Activated CD4-positive, alpha-beta T cell treated with anti-CD3 and anti-CD28 coated beads for 24 hours (primary cell): Measurements from ENCODE around the gene NUP133.
"Not testable (repeated sequence)": the region's sequence is repeated elsewhere in the genome, so short reads cannot be mapped to it uniquely, and the experiment has no call there.

Experiments
- DNase-seq, 2 donors: peaks; one replicate each; pipeline ENCODE4 v3.0.0-alpha.2; 2020; ENCODE audit warnings: low read depth in 2 of 2

Gene NUP133

DNA sequence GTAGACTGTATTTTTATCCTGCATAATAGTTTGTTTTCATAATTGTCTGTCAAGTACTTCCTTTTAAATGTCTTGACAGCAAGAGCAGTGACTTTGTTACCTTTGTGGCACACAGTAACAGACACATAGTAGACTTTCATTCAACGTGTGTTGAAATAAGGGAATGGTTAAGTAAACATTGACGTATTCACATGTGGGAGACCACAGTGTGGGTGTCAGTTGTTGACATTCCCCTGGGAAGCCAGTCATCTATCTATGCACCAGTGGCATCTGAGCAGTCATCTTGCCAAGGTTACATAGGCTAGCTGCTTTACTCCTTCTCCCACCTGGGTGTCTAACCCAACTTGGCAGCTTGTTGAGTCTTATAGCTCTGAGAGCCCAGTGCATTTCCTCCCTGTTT is 1.4 kb upstream of the NUP133 start:
- no peak for DNase-seq

DNA sequence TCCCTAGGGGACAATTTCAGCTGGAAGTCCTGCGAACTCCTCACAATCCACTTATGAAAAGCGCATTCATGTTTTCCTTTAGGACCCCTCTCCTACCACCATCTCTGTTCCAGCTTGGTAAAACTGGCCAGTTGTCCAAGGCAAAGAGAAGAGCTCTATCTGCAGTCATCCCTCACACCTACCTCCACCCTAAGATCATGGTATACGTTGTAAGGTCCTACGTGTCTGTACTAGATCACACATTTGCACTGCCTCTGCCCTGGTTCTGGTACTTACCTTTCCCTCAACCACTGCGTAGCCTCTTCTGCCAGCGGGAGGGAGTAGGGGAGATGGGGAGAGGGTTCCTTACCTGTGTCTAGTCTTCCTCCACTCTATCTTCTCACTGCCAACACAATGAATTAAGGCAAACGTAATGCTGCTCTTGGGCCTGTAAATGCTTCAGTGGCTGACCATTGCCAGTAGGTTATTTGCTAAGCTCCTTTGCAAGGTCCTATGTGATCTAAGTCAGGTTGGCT is 739 bp upstream of the NUP133 start:
- DNase-seq, result no peak

DNA sequence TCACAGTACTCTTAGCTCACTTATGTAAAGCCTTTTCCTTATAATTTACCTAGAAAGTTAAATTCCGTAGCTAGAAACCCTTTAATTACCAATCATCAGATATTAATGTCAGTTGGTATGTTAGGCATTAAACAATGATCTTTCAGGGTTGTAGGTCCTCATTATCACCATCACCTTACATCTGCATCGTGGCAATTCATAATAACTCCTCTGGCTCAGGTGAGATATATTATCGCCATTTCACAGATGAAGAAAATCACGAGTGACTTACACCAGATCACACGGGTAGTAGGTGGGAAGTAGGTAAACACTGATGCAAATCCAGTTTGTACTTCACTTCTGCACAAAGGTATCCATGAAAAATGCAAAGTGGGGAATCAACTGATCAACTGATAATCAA is 639 bp downstream of the NUP133 start:
- DNase-seq, result no peak

DNA sequence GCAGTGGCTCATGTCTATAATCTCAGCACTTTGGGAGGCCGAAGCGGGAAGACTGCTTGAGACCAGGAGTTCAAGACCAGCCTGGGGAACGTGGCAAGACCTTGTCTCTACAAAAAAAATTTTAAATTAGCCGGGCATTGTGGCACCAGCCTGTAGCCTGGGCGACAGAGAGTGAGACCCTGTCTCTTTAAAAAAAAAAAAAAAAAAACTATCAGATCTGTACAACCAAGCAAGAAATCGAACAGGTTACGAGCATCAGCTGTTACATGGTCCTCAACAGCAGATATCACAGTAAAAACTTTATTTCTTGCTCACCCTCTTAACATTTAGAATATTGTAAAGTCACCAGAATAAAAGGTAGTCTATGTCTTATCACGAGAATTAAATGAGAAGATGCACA is 1.5 kb downstream of the NUP133 start:
- DNase-seq, result no peak

DNA sequence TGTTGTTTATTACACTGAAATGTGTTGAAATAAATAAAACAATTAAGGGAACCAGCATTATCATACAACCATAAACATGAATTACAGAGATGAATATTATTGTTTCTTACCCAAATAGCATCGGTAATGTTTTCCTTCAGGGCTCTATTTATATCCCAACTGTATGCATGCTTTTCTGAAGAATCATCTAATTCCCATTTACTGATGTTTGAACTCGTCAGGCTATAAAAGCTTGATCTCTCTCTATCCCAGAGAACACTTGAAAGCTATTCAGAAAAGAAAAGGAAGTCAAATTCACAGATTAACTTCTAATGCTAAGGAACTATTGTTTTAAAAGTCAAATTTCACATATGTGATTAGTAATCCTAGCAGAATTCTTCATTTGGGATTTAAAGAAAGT is 12.4 kb downstream of the NUP133 start:
- no peak for DNase-seq

DNA sequence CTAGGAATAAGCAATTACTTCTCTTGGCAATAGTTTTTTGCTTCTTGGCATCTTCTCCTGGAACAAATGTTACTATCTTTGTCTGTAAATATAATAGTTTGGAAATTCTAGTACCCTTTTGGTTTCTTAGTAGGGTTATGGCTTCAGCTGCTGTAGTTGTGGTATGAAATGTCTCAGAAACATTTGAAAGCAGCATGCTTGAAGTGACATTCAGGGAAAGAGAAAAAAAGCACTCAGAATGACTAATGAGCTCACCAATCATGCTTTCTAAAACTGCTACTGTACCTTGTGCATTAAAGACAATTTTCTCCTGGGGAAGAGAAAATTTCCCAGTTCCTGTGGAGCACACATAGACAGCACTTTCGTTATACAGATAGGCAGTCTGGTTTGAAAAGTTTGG is 21.0 kb downstream of the NUP133 start:
- DNase-seq, result no peak

DNA sequence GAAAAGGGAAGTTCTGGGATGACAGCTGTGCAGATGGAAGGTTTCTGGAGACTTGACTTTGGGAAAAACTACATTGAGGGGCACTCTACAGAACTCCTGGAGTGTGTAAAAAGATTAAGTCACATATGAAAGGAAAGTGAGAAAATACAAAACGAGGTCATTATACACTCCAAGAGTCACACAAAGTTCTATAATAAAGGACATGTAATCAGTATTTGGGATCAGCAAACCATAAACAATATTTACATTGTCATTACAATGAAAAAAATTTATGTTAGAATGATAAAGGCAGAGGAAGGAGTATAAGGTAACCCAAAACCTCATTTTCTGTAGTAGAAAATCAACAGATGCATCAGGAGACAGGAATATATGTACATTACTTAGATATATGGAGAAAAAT is 22.8 kb downstream of the NUP133 start:
- no peak for DNase-seq

DNA sequence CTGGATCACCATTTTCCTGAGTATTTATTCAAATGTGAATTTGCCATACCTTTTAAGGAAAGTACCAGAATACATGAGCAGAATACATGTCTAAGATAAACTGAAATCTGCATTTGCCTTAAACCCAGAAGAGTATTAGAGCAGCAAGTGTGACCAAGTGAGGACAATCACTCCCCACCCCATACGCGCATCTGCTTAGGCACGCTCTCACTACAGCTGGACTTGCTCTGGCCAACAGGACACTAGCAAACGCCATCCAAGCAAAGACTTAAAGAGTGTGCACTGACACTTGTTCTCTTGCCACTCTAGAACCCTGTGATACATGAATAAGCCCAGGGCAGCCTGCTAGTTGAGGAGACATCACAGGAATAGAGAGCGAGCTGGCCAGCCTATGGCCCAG is 25.6 kb downstream of the NUP133 start:
- DNase-seq, result no peak

DNA sequence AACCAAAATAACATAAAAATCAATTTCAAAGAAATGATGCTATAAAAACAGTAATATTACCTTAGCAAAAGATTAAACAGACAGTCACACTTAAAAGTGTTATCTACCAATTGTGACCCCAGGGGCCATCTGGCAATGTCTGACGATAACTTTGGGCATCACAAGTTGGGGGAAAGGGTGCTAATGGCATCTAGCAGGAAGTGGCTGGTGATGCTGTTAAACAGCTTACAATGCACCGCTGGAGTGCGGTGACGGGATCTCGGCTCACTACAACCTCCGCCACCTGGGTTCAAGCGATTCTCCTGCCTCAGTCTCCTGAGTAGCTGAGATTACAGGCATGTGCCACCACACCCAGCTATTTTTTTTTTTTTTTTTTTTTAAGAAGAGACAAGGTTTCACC is 27.6 kb downstream of the NUP133 start:
- no peak for DNase-seq

DNA sequence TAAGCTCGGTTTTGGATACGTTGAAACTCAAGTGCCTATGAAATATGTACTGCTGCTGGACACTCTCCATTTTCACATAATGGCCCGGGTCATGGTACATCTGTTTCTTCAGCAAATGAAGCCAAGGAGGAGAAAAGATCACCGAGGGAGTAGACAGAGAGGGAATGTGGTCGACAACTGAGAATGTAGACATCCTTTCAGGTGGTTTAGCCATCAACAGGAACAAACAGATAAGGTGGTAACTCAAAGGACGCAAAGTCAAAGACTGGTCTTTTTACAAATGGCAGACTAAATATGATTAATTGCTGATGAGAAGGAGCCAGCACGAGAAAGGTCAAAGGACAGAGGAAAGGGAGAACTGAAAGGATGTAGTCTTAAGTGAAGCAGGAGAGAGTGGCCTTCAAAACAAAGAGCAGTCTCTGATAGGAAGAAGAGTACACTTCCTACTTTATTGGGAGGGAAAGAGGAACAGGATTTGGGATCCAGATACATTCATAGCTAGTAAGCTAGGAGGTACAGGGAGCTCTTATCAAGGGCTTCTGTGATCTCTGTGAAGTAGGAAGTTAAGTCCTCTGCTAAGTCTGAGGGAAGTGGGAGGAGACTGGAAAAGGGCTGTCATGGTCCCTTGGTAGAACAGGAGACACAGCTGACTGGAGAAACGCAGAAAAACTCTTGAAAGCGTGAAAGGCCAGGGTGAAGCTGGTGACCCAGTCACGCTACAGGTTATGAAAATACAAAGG is 28.3 kb downstream of the NUP133 start:
- DNase-seq, result no peak

DNA sequence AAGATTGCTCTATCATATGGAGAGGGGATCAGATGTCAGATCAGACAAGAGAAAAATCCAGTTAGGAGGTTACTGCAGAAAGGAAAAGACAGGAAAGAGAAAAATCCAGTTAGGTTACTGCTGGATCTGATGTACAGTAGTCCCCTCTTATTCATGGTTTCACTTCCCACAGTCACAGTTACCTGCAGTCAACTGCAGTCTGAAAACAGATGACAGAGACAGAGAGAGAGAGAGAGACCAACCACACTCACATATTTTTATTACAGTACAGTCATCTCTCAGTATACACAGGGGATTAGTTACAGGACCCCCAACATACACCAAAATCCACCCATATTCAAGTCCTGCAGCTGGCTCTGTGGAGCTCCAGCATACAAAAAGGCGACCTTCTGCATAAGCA is 29.3 kb downstream of the NUP133 start:
- no peak for DNase-seq

DNA sequence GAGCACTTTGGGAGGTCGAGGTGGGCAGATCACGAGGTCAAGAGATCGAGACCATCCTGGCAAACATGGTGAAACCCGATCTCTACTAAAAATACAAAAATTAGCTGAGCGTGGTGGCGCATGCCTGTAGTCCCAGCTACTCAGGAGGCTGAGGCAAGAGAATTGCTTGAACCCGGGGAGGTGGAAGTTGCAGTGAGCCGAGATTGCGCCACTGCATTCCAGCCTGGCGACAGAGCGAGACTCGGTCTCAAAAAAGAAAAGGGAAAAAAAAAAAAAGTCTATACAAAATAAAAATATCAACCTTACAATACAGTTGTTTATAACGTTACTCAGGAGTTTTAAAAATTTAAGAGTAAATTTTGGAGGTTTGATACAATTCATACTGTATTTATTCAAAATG is 32.3 kb downstream of the NUP133 start:
- not testable (repeated sequence) for DNase-seq

DNA sequence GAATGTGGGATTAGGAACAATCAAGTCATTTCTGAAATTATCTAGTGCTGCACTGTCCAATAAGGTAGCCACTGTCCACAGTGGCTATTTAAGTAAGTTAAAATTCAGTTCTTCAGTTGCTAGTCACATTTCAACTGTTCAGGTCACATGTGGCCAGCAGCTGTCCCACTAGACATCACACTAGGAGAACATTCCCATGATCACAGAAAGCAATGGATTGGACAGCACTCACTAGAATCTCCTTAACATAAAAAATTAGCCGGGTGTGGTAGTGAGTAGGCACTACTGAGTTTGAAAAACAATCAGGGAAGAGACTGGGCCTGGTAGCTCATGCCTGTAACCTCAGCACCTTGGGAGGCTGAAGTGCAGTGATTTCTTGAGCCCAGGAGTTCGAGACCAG is 33.6 kb downstream of the NUP133 start:
- DNase-seq, result no peak

DNA sequence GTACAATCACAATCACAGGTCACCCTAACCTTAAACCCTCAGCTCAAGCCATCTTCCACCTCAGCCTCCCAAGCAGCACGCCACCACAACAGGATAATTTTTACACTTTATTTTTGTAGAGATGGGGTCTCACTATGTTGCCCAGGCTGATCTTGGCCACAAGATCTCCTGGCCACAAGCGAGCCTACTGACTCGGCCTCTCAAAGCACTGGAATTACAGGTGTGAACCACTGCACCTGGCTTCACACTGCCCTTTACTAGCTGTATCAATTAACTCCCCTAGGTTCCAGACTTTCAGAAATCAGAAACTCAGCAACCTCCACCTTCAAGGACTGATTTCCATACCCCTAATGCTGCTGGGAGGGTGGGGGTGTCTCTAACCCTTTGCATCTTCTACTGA is 37.0 kb downstream of the NUP133 start:
- DNase-seq, result no peak

DNA sequence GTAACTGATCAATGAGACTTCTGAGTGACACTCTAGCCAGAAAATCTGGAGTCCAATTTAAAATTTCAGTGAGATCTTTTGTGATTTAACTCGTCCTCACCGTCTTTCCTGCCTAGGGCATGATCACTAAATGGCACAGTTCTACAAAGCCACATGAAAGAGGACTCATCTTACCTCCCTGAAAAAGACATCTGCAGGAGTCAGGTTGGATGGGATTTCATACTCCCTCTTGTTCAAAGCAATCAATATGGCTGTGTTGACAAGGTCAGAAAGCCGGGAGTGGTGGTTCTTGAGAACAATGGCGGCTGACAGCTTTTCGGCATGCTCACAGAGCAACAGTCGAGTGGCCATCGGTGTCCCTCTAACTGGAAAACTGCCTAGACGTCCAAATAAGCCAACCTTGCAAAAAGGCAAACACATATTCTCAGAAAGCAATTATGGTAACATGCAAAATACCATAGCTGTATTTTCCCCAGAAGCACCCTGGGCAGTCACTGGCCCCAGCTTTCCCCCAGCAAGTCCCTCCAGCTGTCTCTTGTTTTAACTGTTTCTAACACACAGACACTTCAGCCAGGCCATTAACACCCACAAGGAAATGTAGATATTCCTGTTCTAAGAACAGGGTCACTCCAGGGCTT is 37.6 kb downstream of the NUP133 start:
- DNase-seq, result no peak

DNA sequence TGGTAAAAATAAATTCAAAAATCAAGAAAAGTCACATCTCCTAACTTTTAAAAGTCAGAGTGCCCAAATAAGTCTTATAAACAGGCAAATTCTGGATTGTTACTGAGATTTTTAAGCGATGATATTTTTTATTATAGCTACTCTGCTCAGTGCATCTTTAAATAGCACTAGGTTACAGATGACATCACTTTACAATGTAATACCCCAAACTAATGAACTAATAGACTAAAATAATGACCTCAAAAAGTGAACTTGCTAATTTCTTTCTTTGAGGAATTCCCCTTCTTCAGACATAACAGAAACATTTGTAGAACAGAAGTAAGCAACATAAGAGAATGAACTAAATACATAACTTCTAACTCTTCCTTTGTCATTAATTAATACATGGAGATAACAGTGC is 41.3 kb downstream of the NUP133 start:
- DNase-seq, result no peak

DNA sequence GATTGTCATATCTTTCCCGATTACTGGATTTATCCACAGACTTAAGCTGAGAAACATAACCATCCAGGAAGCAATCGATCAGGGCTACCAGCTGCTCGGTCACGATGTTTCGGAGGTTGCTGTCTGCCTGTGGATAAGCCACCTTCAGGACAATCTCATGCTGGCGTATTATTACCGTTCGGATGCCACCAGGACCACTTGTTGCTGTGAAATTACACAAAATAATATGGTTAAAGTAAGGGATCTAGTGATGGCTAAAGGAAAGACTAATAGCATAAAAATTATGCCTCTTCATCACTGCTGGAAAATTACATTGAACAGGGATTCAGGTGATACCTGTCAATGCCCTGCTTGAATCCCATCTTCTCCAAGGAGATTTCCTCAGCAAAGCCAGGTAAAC is 43.5 kb downstream of the NUP133 start:
- no peak for DNase-seq

DNA sequence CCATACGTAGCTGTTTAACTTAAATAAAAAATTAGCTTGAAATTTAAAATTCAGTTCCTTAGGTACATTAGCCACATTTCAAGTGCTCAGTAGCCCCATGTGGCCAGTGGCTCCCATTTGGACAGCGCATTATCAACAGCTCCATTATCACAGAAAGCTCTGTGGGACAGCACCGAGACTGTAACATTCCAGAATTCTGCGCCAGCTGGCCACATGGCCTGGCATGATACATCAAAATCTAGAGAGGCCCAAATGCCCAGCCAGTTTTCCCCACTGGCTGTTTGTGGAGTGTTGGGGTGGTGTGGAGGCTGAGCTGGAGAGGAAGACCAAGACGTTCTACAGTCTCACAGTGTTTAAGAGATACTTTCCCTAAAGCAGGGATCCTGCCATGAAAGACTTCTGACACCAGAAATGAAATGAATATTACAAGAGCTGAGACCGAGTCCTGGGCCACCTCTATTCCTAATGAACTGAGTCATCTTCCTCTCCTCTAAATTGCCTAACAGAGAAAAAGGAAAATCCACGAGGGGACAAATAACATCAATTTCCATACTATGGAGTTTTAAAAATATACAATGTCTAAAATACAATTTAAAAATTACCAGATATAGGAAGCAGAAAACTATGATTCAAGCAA is 47.0 kb downstream of the NUP133 start:
- no peak for DNase-seq

DNA sequence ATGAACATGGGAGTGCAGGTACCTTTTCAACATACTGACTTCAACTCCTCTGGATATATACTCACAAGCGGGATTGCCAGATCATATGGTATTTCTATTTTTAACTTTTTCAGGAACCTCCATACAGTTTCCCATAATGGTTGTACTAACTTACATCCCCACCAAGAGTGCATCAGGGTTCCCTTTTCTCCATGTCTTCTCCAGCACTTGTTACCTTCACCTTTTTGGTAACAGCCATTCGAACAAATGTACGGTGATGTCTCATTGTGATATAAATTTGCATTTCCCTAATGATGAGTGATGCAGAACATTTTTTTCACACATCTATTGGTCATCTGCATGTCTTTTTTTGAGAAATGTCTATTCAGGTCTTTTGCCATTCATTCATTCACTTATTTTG is 48.3 kb downstream of the NUP133 start:
- no peak for DNase-seq

DNA sequence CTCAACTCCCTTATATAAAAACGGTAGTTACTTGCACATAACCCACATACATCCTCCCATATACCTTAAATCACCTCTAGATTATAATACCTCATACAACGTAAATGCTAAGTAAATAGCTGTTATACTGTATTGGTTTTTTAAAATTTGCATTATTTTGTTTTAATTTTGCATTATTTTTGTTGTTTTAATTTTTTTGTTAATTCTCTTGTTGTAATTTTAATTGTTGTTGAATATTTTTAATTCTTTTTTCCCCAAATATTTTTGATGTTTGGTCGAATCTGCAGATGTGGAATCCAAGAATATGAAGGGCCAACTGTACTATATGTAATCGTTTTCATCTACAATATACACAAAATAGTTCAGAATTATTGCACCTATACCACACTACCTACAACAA is 50.7 kb downstream of the NUP133 start:
- DNase-seq, result no peak

DNA sequence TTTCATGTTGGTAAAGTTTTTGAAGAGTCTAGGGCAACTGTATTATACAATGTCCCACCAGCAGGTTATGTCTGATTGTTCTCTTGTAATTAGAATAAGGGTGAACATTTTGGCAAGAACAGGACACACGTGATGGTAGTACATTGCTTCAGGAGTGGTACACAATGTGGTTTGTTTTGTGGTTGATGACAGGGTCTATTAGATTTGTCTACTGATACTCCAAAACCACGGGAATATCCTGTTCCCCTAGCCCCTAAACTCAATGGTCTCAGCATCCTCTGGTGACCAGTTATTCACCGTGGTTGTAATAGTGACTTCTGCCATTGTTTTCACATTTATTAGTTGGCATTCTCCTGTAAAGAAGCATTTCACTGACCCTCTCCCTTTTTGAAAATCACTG is 52.1 kb downstream of the NUP133 start:
- no peak for DNase-seq

DNA sequence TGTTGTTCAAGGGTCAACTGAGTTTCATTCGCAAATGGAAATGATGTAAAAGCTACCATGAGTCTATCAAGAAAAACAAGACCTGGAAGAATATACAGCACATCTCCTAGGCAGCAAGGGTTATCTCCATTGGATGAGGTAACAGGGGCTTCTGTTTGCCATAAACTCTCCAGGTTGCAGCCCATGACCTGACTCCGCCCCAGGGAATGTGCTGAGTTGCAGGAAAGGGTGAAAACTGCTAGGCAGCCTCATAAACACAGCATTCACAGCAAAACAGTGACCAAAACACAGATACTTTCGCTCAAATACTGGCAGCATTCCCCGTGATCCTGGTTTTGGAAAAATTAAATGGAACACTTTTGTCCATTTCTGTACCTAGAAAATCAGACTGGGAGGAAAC is 54.1 kb downstream of the NUP133 start:
- DNase-seq, result no peak
